Neural progenitor cell (in vitro differentiated cells): ENCODE measurements around the gene LRP2. TPM values are rescaled to one million over a fixed set of nuclear protein-coding genes. Genes with fewer than 3 reads are reported as not detected.

Source experiments
- DNase-seq: peaks from one replicate; pipeline ENCODE4 v3.0.0-alpha.2; 2016; ENCODE audit warnings: low spot score
- H2AFZ ChIP-seq: fragments of 200-600 bp; sonication (generic); replicated peaks from 2 replicates; pipeline ENCODE4 v1.6.1; 2016; ENCODE audit warnings: antibody characterized with exemption
- H3F3A ChIP-seq: fragments of 200-600 bp; sonication (generic); 2 replicates; pipeline ENCODE4 v1.6.1; 2016; ENCODE audit warnings: antibody characterized with exemption, low read depth
- H3K27ac ChIP-seq: fragments of 200-600 bp; sonication (generic); 2 replicates; pipeline ENCODE4 v1.5.1; 2016; ENCODE audit warnings: mild to moderate bottlenecking
- H3K27me3 ChIP-seq: fragments of 200-600 bp; sonication (generic); 2 replicates; pipeline ENCODE4 v1.6.1; 2016; ENCODE audit warnings: mild to moderate bottlenecking, moderate library complexity
- H3K36me3 ChIP-seq: fragments of 200-600 bp; sonication (generic); 2 replicates; pipeline ENCODE4 v1.5.1; 2016
- H3K4me1 ChIP-seq: fragments of 200-600 bp; sonication (generic); 2 replicates; pipeline ENCODE4 v1.6.1; 2016; ENCODE audit warnings: mixed run types
- H3K4me2 ChIP-seq: fragments of 200-600 bp; sonication (generic); 2 replicates; pipeline ENCODE4 v1.6.1; 2016
- H3K4me3 ChIP-seq: fragments of 200-600 bp; sonication (generic); 2 replicates; pipeline ENCODE4 v1.5.1; 2016
- H3K79me2 ChIP-seq: fragments of 200-600 bp; sonication (generic); 2 replicates; pipeline ENCODE4 v1.6.1; 2016; ENCODE audit warnings: low read depth
- H3K9ac ChIP-seq: fragments of 200-600 bp; sonication (generic); 2 replicates; pipeline ENCODE4 v1.6.1; 2016
- H3K9me3 ChIP-seq: fragments of 200-600 bp; sonication (generic); 2 replicates; pipeline ENCODE4 v1.5.1; 2016; ENCODE audit warnings: low read depth
- H4K20me1 ChIP-seq: fragments of 200-600 bp; sonication (generic); 2 replicates; pipeline ENCODE4 v1.6.1; 2016; ENCODE audit warnings: low read depth
- H3K27ac Mint-ChIP-seq: 3 replicates; pipeline ENCODE4 v1.8.0; 2021; ENCODE audit warnings: mixed read lengths
- H3K27me3 Mint-ChIP-seq: 2 replicates; pipeline ENCODE4 v1.8.0; 2022; ENCODE audit warnings: low read depth, mild to moderate bottlenecking, inconsistent platforms, moderate library complexity, mixed read lengths; ENCODE audit not compliant: insufficient read depth
- H3K36me3 Mint-ChIP-seq: 3 replicates; pipeline ENCODE4 v1.8.0; 2021; ENCODE audit warnings: mixed read lengths
- H3K4me1 Mint-ChIP-seq: 3 replicates; pipeline ENCODE4 v1.8.0; 2021; ENCODE audit warnings: mixed read lengths
- H3K4me3 Mint-ChIP-seq: 3 replicates; pipeline ENCODE4 v1.8.0; 2021; ENCODE audit warnings: mild to moderate bottlenecking, moderate library complexity, mixed read lengths
- H3K9me3 Mint-ChIP-seq: 3 replicates; pipeline ENCODE4 v1.8.0; 2020; ENCODE audit warnings: mixed read lengths
- EZH2 ChIP-seq: fragments of 200-600 bp; sonication (generic); IDR thresholded peaks from 2 replicates; pipeline ENCODE4 v1.6.1; 2017; ENCODE audit warnings: antibody characterized with exemption, mild to moderate bottlenecking, moderate library complexity
- EZH2phosphoT487 ChIP-seq: fragments of 200-600 bp; sonication (generic); IDR thresholded peaks from 2 replicates; pipeline ENCODE4 v1.6.1; 2017; ENCODE audit warnings: antibody characterized with exemption
- total RNA-seq: library from RNA; depleted of rRNA; stranded (reverse); fragments of >200 nt; gene quantifications from 2 replicates; pipeline ENCODE4 v1.2.3, GENCODE V29; 2015; ENCODE audit warnings: low replicate concordance
- TF ChIP-seq, protein P1 (sequence below): fragments of 200-600 bp; sonication (generic); IDR thresholded peaks from 2 replicates; pipeline ENCODE4 v1.5.1; 2017; ENCODE audit warnings: antibody characterized with exemption, mild to moderate bottlenecking

LRP2 gene
- total RNA-seq, 1 donor from 2014 or later: 143 TPM

DNA sequence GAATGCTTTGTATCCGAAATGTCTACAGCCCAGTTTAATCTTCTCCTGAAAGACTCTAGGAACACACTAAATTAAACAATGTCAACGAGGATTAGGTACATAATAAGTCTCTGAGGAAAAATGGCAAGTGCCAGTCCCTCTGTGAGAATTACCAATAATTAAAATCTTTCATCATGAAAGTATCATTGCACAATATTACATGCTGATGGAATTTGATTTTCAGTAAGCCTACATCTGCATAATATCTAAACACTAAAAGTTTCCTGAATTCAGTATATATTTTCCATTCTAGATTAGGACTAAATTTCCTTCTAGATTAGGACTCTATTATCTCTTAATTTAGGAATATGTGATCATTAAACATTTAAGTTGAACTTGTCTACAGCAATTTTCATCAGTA, 132.1 kb downstream of the LRP2 start:
- peaks cover 21% of the 10 kb centered on the region for H3K36me3 ChIP-seq
- Mint-ChIP-seq H3K4me3 (no peak overlapping the region), H3K9me3 (no peaks in the 10 kb centered on the region), H3K4me1 (peaks cover 20% of the 10 kb centered on the region), H3K27me3 (no peaks in the 10 kb centered on the region), H3K36me3 (peaks cover 21% of the 10 kb centered on the region), H3K27ac (no peak overlapping the region)
- peaks cover 17% of the 10 kb centered on the region for H4K20me1 ChIP-seq
- H3K4me3 ChIP-seq: no peak overlapping the region
- TF ChIP-seq EZH2 (no peak), EZH2phosphoT487 (no peak)
- TF ChIP-seq, protein P1, sequence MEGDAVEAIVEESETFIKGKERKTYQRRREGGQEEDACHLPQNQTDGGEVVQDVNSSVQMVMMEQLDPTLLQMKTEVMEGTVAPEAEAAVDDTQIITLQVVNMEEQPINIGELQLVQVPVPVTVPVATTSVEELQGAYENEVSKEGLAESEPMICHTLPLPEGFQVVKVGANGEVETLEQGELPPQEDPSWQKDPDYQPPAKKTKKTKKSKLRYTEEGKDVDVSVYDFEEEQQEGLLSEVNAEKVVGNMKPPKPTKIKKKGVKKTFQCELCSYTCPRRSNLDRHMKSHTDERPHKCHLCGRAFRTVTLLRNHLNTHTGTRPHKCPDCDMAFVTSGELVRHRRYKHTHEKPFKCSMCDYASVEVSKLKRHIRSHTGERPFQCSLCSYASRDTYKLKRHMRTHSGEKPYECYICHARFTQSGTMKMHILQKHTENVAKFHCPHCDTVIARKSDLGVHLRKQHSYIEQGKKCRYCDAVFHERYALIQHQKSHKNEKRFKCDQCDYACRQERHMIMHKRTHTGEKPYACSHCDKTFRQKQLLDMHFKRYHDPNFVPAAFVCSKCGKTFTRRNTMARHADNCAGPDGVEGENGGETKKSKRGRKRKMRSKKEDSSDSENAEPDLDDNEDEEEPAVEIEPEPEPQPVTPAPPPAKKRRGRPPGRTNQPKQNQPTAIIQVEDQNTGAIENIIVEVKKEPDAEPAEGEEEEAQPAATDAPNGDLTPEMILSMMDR: no peak
- no peak overlapping the region for H3K4me2 ChIP-seq
- no peak overlapping the region for H2AFZ ChIP-seq
- no peaks in the 10 kb centered on the region for H3K9me3 ChIP-seq
- no peaks in the 10 kb centered on the region for H3K79me2 ChIP-seq
- no peak overlapping the region for H3K9ac ChIP-seq
- peaks cover 27% of the 10 kb centered on the region for H3K4me1 ChIP-seq
- no peaks in the 10 kb centered on the region for H3K27me3 ChIP-seq
- DNase-seq: no peak
- no peak overlapping the region for H3K27ac ChIP-seq
- H3F3A ChIP-seq: peaks cover 25% of the 10 kb centered on the region

DNA sequence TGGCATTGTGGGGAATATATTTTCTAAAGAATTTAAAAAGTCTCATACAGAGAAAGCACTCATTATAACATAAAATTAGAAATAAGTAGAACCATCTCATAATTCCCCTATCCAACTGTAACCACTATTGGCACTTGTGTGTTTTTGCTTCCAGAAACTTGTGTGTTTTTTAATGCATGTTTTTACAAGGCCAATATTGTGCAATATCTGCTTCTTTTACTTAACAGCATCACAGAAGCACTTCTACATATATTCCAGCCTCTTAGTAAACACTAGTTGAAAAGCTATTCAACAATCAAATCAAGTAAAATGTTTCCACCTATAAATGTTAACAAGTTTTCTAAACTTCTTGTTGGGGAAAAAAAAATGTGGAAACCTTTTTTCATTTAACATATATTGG, 132.7 kb downstream of the LRP2 start:
- Histone ChIP-seq H3F3A (peaks cover 22% of the 10 kb centered on the region), H3K27ac (no peak overlapping the region), H3K4me2 (no peak overlapping the region), H3K9me3 (no peaks in the 10 kb centered on the region), H3K27me3 (no peaks in the 10 kb centered on the region), H3K36me3 (peaks cover 21% of the 10 kb centered on the region), H3K79me2 (no peaks in the 10 kb centered on the region), H4K20me1 (peaks cover 17% of the 10 kb centered on the region), H2AFZ (no peak overlapping the region), H3K4me3 (no peak overlapping the region), H3K4me1 (peaks cover 27% of the 10 kb centered on the region), H3K9ac (no peak overlapping the region)
- no peak for TF ChIP-seq EZH2phosphoT487
- TF ChIP-seq EZH2: no peak
- TF ChIP-seq, protein P1: no peak
- DNase-seq: no peak
- no peak overlapping the region for H3K27ac Mint-ChIP-seq
- no peaks in the 10 kb centered on the region for H3K27me3 Mint-ChIP-seq
- H3K4me3 Mint-ChIP-seq: no peak overlapping the region
- H3K9me3 Mint-ChIP-seq: no peaks in the 10 kb centered on the region
- H3K4me1 Mint-ChIP-seq: peaks cover 20% of the 10 kb centered on the region
- H3K36me3 Mint-ChIP-seq: peaks cover 24% of the 10 kb centered on the region

DNA sequence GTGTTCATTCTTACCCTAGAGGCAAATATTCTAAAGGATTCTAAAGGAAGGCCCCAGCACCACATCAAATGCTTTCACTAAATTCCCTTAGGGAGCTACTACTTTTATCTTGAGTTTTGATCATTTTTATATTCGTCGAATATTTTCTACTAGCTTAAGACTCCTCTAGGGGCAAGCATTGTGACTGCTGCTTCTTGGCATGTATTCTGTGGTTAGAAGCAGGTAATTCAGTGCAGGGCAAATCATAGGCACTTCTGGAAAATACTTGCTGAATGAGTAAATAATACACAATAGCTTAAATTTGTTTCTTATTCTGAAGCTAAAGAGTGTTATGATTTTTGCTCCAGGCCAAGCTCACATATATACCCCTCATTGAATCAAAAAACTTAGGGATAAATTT, 136.4 kb downstream of the LRP2 start:
- H3K27ac ChIP-seq: no peak overlapping the region
- Mint-ChIP-seq H3K9me3 (no peaks in the 10 kb centered on the region), H3K4me1 (peaks cover 6% of the 10 kb centered on the region), H3K27ac (no peak overlapping the region), H3K36me3 (peaks cover 12% of the 10 kb centered on the region), H3K27me3 (no peaks in the 10 kb centered on the region), H3K4me3 (no peak overlapping the region)
- H3K79me2 ChIP-seq: no peaks in the 10 kb centered on the region
- peaks cover 14% of the 10 kb centered on the region for H3K36me3 ChIP-seq
- H4K20me1 ChIP-seq: no peaks in the 10 kb centered on the region
- TF ChIP-seq, protein P1: no peak
- no peak for TF ChIP-seq EZH2phosphoT487
- no peak for TF ChIP-seq EZH2
- no peak overlapping the region for H3K4me3 ChIP-seq
- H2AFZ ChIP-seq: no peak overlapping the region
- no peaks in the 10 kb centered on the region for H3K9me3 ChIP-seq
- H3K9ac ChIP-seq: no peak overlapping the region
- DNase-seq: no peak
- H3F3A ChIP-seq: no peaks in the 10 kb centered on the region
- H3K4me2 ChIP-seq: no peak overlapping the region
- H3K4me1 ChIP-seq: peaks cover 6% of the 10 kb centered on the region
- no peaks in the 10 kb centered on the region for H3K27me3 ChIP-seq
